GM12878 (cell line): Measurements from ENCODE around the gene CFAP299. TPM values are rescaled to one million over a fixed set of nuclear protein-coding genes. Genes with fewer than 3 reads are reported as not detected.

ENCODE experiments used
- ATAC-seq: fragments of 200-7000 bp; cut with Tn5 transposase; 3 replicates; pipeline ENCODE4 v1.9.1; 2020; ENCODE audit warnings: mild to moderate bottlenecking, moderate library complexity
- BruUV-seq: library from RNA; stranded (reverse); fragments of 400-500 nt; replicated peaks from 2 replicates; lab custom pipeline; 2021; lab: Mats Ljungman, UMichigan
- CTCF ChIA-PET: fragments of 300-600 bp; sonication (Branson Sonifier 250); formaldehyde crosslinking; extraction: SDS; loops from one replicate; lab custom pipeline; 2021; ENCODE audit warnings: inconsistent platforms; lab: Yijun Ruan, JAX
- POLR2A ChIA-PET: fragments of 350-600 bp; formaldehyde crosslinking; extraction: SDS; loops from one replicate; lab custom pipeline; 2021; ENCODE audit warnings: inconsistent platforms; lab: Charles Lee
- RAD21 ChIA-PET: fragments of 300-600 bp; sonication (Branson Sonifier 250); formaldehyde crosslinking; loops from one replicate; lab custom pipeline; 2023; ENCODE audit warnings: antibody characterized with exemption; ENCODE audit not compliant: unreplicated experiment; lab: Charles Lee
- SMC1A ChIA-PET: fragments of 300-600 bp; sonication (Branson Sonifier 250); formaldehyde crosslinking; loops from one replicate; lab custom pipeline; 2023; ENCODE audit not compliant: unreplicated experiment, uncharacterized antibody; lab: Charles Lee
- DNase-seq: peaks from one replicate; pipeline ENCODE4 v3.0.0-alpha.2; 2011; ENCODE audit warnings: low read depth, low spot score
- FAIRE-seq: peaks from 3 replicates; lab custom pipeline; 2011; peaks lifted over from hg19 to GRCh38; lab: Jason Lieb, UNC
- H2AFZ ChIP-seq: 2 replicates; pipeline ENCODE4 v1.6.0; 2011; ENCODE audit warnings: low read depth, low read length, control low read depth; ENCODE audit not compliant: control insufficient read depth
- H3K27ac ChIP-seq: 2 replicates; pipeline ENCODE4 v1.5.1; 2011; ENCODE audit warnings: control low read depth; ENCODE audit not compliant: control insufficient read depth, insufficient read depth
- H3K27me3 ChIP-seq, 2 experiments: replicated peaks in 1 of 2; 2 replicates each; pipeline versions ENCODE4 v1.6.0 to v1.6.1; 2011; ENCODE audit warnings: low read length in 1 of 2; ENCODE audit not compliant: control insufficient read depth in 2 of 2, insufficient read depth in 2 of 2
- H3K36me3 ChIP-seq, 2 experiments: 2 replicates each; pipeline ENCODE4 v1.5.1; 2011; ENCODE audit warnings: low read length in 1 of 2; ENCODE audit not compliant: control insufficient read depth in 2 of 2, insufficient read depth in 2 of 2
- H3K4me1 ChIP-seq: 2 replicates; pipeline ENCODE4 v1.6.1; 2011; ENCODE audit warnings: mild to moderate bottlenecking, low read length, moderate library complexity, mixed read lengths; ENCODE audit not compliant: control insufficient read depth, insufficient read depth
- H3K4me2 ChIP-seq: 2 replicates; pipeline ENCODE4 v1.6.0; 2011; ENCODE audit warnings: control low read depth; ENCODE audit not compliant: control insufficient read depth, insufficient read depth
- H3K4me3 ChIP-seq: fragments of 200-600 bp; sonication (generic); 2 replicates; pipeline ENCODE4 v1.5.1; 2016
- H3K79me2 ChIP-seq: 2 replicates; pipeline ENCODE4 v1.6.0; 2011; ENCODE audit warnings: low read length; ENCODE audit not compliant: control insufficient read depth, insufficient read depth
- H3K9ac ChIP-seq: 2 replicates; pipeline ENCODE4 v1.8.0; 2011; ENCODE audit warnings: low read length, control low read depth, mixed read lengths; ENCODE audit not compliant: control insufficient read depth, insufficient read depth
- H3K9me3 ChIP-seq: replicated peaks from 3 replicates; pipeline ENCODE4 v1.5.1; 2011; ENCODE audit warnings: mild to moderate bottlenecking, low read length; ENCODE audit not compliant: control insufficient read depth, insufficient read depth
- H4K20me1 ChIP-seq: 2 replicates; pipeline ENCODE4 v1.6.0; 2011; ENCODE audit not compliant: control insufficient read depth, insufficient read depth
- BHLHE40 ChIP-seq, 2 experiments: fragments of 450-650 bp in 1 of 2; IDR thresholded peaks; 2 replicates each; pipeline ENCODE4 v1.6.1; 2011 to 2017; ENCODE audit warnings: low read depth in 2 of 2, borderline replicate concordance in 1 of 2, improper control_type of control experiment in 1 of 2, low read length in 1 of 2, mild to moderate bottlenecking in 1 of 2
- GATAD2B ChIP-seq: fragments of 450-650 bp; conservative IDR thresholded peaks from 2 replicates; pipeline ENCODE4 v1.6.1; 2017; ENCODE audit warnings: low read depth, mild to moderate bottlenecking, moderate library complexity
- MEF2B ChIP-seq: fragments of 450-650 bp; IDR thresholded peaks from 2 replicates; pipeline ENCODE4 v1.6.1; 2018; ENCODE audit warnings: mild to moderate bottlenecking, moderate library complexity; ENCODE audit not compliant: partially characterized antibody, poor library complexity, severe bottlenecking
- NBN ChIP-seq: fragments of 450-650 bp; IDR thresholded peaks from 2 replicates; pipeline ENCODE4 v1.6.1; 2016
- STAT1 ChIP-seq: fragments of 450-650 bp; conservative IDR thresholded peaks from 2 replicates; pipeline ENCODE4 v1.6.1; 2014; ENCODE audit warnings: antibody characterized with exemption, mild to moderate bottlenecking
- WGBS: methylation state at CpG from one replicate; pipeline ENCODE4 v1.1.6; 2016; ENCODE audit warnings: low lambda C conversion rate; ENCODE audit not compliant: insufficient replicate concordance, insufficient coverage; ENCODE audit errors: missing lambda C conversion rate; 5-methylcytosine and 5-hydroxymethylcytosine counted together
- in situ Hi-C: fragments of 300-500 bp; cut with MboI; formaldehyde crosslinking; loops from 9 replicates; pipeline ENCODE4 v1.14.3; 2018; ENCODE audit warnings: mixed read lengths
- intact Hi-C: fragments of 100-400 bp; cut with micrococcal nuclease; formaldehyde crosslinking; loops from one replicate; pipeline ENCODE4 v1.14.2; 2022; ENCODE audit not compliant: unreplicated experiment
- polyA plus RNA-seq, 11 experiments: library from polyadenylated mRNA; depleted of rRNA in 4 of 11; unstranded in 6 of 11; stranded (reverse) in 5 of 11; fragments of >200 nt; fragmentation: Nextera tagmentation in 4 of 11; fragmentation: Illumina TruSeq in 1 of 11; extraction: Ambion mirVana in 4 of 11; extraction: Trizol in 1 of 11; gene quantifications; 1 replicate in 1 of 11; 2 replicates in 10 of 11; pipeline versions ENCODE4 v1.2.1 to v1.2.3, GENCODE V29; 2011 to 2016; ENCODE audit warnings: inconsistent platforms in 2 of 11, missing spikeins in 2 of 11, low read depth in 1 of 11
- total RNA-seq, 4 experiments: library from RNA; depleted of rRNA in 3 of 4; stranded (reverse); fragments of >200 nt in 3 of 4; fragmentation: Illumina TruSeq in 1 of 4; extraction: Trizol in 1 of 4; gene quantifications; 2 replicates each; pipeline versions ENCODE4 v1.2.1 to v1.2.3, GENCODE V29; 2013 to 2021
- TF ChIP-seq, protein P1 (sequence below): IDR thresholded peaks from 2 replicates; pipeline ENCODE4 v1.6.1; 2011; ENCODE audit warnings: low read depth, low read length, improper control_type of control experiment, borderline replicate concordance
- TF ChIP-seq, protein P2 (sequence below): fragments of 450-650 bp; IDR thresholded peaks from 2 replicates; pipeline ENCODE4 v1.6.1; 2017; ENCODE audit warnings: mild to moderate bottlenecking, moderate library complexity
- TF ChIP-seq, protein P3 (sequence below): fragments of 450-650 bp; IDR thresholded peaks from 2 replicates; pipeline ENCODE4 v1.6.1; 2017; ENCODE audit warnings: low read depth, mild to moderate bottlenecking, moderate library complexity

The CFAP299 gene
- total and polyA plus RNA-seq, 10 of the 15 experiments (the other 5 are each of a cell fraction or from before 2014, with no cell fraction given), result 0.06 to 0.34 TPM; not detected in 8

DNA sequence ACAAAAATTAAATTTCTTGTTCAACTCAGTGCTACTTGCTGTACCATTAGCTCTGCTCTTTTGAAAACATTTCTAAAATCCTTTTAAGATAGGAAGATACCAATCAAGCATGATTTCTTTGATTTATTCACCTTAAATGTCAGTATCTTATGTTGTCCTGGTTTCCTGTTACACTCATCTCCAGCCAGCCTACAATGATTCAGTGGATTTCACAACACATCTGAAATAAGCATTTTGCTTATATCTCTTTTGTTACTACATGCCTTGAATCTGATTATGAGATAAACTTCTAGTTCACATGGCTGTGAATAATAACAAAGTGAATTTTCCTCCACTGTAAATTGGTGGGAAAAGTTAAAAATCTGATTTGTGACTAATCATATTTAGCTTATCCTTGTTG lies 582.5 kb downstream of the CFAP299 start:
- H3K4me3 ChIP-seq, result no peak overlapping the region
- H4K20me1 ChIP-seq, result no peaks in the 10 kb centered on the region
- H3K79me2 ChIP-seq, result no peaks in the 10 kb centered on the region
- H3K9ac ChIP-seq, result no peak overlapping the region
- ChIA-PET RAD21 (no interaction called here), POLR2A (no interaction called here)
- no peak overlapping the region for H3K27ac ChIP-seq
- DNase-seq (no peak), ATAC-seq (no peak), FAIRE-seq (no peak)
- no peak overlapping the region for H3K4me2 ChIP-seq
- in situ Hi-C loops, result no loop called here
- H3K36me3 ChIP-seq, result no peaks in the 10 kb centered on the region
- intact Hi-C loops, result no loop called here
- TF ChIP-seq GATAD2B, result no peak
- TF ChIP-seq, all 136 proteins: peak for 0
- SMC1A ChIA-PET, result interaction anchor here (1.1 to 1.5 kb wide), 2 partner anchors 9 to 294 kb away, joined by 3 read pairs; no protein-coding TSS in a partner anchor
- no peaks in the 10 kb centered on the region for H3K4me1 ChIP-seq
- no TSS peak for BruUV-seq
- no peaks in the 10 kb centered on the region; the same call in 2 of the 3 replicates for H3K9me3 ChIP-seq
- no peaks in the 10 kb centered on the region for H3K27me3 ChIP-seq
- H2AFZ ChIP-seq, result no peak overlapping the region
- CTCF ChIA-PET, result interaction anchor here (0.7 kb wide), 1 partner anchor 9 kb away, joined by 3 read pairs; no protein-coding TSS in a partner anchor

DNA sequence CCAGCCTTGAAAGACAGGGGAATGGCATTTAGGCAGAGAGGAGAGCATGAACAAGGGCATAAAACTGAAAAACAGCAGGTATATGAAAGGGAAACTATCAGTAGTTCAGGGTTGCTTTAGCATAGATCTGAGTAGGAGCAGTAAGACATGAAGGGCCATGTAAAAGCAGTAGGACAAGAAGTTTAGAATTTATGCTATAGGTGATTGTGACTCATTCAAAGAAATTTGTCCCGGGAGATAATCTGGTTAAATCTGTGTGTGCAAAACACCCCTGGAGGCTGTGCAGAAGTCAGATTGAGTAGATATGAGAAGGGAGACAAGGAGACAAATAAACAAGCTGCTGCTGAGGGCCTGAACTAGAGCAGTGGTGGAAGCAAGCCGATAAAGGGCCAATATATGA lies 585.9 kb downstream of the CFAP299 start:
- Histone ChIP-seq H3K4me3 (no peak overlapping the region), H3K36me3 (no peaks in the 10 kb centered on the region), H2AFZ (no peak overlapping the region; the same call in 1 of the 2 replicates), H3K27ac (no peak overlapping the region), H3K79me2 (no peaks in the 10 kb centered on the region), H4K20me1 (no peaks in the 10 kb centered on the region), H3K4me1 (no peaks in the 10 kb centered on the region), H3K27me3 (no peaks in the 10 kb centered on the region), H3K4me2 (no peak overlapping the region), H3K9ac (no peak overlapping the region), H3K9me3 (no peaks in the 10 kb centered on the region)
- no TSS peak for BruUV-seq
- intact Hi-C loops (no loop called here), in situ Hi-C loops (no loop called here)
- FAIRE-seq (no peak), DNase-seq (no peak), ATAC-seq (no peak; the same call in 2 of the 3 replicates)
- ChIA-PET CTCF (interaction anchor here (0.7 to 0.9 kb wide), 2 partner anchors 40 to 161 kb away, joined by 3 read pairs; no protein-coding TSS in a partner anchor), SMC1A (no interaction called here), POLR2A (no interaction called here), RAD21 (no interaction called here)
- 55% methylated on average over 2 of the region's 2 CpGs for WGBS
- TF ChIP-seq NBN (no peak), MEF2B (no peak), BHLHE40 (IDR thresholded peaks at IDR 0.05; ENCODE audit: borderline replicate concordance in 1 of 2, low read depth in 2 of 2, low read length in 1 of 2) (no peak), STAT1 (no peak)
- TF ChIP-seq, protein P1, sequence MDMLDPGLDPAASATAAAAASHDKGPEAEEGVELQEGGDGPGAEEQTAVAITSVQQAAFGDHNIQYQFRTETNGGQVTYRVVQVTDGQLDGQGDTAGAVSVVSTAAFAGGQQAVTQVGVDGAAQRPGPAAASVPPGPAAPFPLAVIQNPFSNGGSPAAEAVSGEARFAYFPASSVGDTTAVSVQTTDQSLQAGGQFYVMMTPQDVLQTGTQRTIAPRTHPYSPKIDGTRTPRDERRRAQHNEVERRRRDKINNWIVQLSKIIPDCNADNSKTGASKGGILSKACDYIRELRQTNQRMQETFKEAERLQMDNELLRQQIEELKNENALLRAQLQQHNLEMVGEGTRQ, result no peak
- TF ChIP-seq, protein P2, sequence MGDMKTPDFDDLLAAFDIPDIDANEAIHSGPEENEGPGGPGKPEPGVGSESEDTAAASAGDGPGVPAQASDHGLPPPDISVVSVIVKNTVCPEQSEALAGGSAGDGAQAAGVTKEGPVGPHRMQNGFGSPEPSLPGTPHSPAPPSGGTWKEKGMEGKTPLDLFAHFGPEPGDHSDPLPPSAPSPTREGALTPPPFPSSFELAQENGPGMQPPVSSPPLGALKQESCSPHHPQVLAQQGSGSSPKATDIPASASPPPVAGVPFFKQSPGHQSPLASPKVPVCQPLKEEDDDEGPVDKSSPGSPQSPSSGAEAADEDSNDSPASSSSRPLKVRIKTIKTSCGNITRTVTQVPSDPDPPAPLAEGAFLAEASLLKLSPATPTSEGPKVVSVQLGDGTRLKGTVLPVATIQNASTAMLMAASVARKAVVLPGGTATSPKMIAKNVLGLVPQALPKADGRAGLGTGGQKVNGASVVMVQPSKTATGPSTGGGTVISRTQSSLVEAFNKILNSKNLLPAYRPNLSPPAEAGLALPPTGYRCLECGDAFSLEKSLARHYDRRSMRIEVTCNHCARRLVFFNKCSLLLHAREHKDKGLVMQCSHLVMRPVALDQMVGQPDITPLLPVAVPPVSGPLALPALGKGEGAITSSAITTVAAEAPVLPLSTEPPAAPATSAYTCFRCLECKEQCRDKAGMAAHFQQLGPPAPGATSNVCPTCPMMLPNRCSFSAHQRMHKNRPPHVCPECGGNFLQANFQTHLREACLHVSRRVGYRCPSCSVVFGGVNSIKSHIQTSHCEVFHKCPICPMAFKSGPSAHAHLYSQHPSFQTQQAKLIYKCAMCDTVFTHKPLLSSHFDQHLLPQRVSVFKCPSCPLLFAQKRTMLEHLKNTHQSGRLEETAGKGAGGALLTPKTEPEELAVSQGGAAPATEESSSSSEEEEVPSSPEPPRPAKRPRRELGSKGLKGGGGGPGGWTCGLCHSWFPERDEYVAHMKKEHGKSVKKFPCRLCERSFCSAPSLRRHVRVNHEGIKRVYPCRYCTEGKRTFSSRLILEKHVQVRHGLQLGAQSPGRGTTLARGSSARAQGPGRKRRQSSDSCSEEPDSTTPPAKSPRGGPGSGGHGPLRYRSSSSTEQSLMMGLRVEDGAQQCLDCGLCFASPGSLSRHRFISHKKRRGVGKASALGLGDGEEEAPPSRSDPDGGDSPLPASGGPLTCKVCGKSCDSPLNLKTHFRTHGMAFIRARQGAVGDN, result no peak
- TF ChIP-seq, protein P3, sequence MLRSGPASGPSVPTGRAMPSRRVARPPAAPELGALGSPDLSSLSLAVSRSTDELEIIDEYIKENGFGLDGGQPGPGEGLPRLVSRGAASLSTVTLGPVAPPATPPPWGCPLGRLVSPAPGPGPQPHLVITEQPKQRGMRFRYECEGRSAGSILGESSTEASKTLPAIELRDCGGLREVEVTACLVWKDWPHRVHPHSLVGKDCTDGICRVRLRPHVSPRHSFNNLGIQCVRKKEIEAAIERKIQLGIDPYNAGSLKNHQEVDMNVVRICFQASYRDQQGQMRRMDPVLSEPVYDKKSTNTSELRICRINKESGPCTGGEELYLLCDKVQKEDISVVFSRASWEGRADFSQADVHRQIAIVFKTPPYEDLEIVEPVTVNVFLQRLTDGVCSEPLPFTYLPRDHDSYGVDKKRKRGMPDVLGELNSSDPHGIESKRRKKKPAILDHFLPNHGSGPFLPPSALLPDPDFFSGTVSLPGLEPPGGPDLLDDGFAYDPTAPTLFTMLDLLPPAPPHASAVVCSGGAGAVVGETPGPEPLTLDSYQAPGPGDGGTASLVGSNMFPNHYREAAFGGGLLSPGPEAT, result no peak
